ENCODE measurements around the gene SNAPIN. TPM values are rescaled to one million over a fixed set of nuclear protein-coding genes. Genes with fewer than 3 reads are reported as not detected.

SNAPIN gene
- total RNA-seq, 1 donor from 2014 or later: 32.8 TPM

DNA sequence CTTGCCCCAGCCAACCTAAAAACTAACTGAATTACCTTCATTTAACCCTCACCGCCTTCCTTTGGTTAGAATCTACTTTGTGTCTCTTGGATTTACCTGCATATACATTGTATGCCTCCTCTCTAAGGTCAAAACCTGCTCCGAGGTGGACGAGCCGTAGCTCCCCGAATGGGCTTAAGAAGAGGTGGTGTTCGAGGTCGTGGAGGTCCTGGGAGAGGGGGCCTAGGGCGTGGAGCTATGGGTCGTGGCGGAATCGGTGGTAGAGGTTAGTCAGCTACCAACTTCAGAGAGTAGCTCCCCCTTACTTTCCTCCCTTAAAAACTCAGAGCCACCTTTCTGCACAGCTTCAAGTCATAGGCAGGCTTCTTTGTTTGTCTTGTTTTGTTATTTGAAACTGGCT is 15.4 kb upstream of the SNAPIN start:
- intact Hi-C loops (cut with micrococcal nuclease): no loop called here
- peaks cover 18% of the 10 kb centered on the region for H3K4me1 Mint-ChIP-seq (ENCODE audit: low read depth)
- DNase-seq (ENCODE audit: low spot score): no peak
- H3K9me3 Mint-ChIP-seq: no peaks in the 10 kb centered on the region
- H3K27me3 Mint-ChIP-seq (ENCODE audit: low read depth): no peaks in the 10 kb centered on the region
- peak overlapping the region; percentile 31 for H3K27ac Mint-ChIP-seq
- H3K4me3 Mint-ChIP-seq (ENCODE audit: low read depth): no peak overlapping the region
- H3K36me3 Mint-ChIP-seq (ENCODE audit: low read depth): peaks cover 81% of the 10 kb centered on the region

DNA sequence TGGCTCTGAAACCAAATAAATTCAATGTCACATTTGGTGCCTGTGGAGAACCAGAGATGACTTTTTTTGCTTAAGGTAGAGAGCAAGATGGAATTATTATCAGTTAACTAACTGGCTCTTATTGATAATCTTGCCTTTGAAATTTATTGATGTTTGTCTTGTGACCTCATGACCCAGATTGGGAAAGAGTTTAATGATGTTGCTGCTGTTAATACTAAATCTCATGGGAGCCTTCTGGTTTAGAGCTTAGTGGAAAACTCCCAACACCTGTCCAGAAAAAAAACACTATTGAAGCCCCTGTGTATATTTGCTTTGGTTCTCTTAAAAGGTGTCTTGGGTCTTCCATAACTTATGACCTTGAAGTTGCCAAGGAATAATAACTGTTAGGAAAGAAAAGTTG is 14.7 kb upstream of the SNAPIN start:
- intact Hi-C loops (cut with micrococcal nuclease): no loop called here
- H3K27ac Mint-ChIP-seq: no peak overlapping the region
- H3K27me3 Mint-ChIP-seq (ENCODE audit: low read depth): no peaks in the 10 kb centered on the region

DNA sequence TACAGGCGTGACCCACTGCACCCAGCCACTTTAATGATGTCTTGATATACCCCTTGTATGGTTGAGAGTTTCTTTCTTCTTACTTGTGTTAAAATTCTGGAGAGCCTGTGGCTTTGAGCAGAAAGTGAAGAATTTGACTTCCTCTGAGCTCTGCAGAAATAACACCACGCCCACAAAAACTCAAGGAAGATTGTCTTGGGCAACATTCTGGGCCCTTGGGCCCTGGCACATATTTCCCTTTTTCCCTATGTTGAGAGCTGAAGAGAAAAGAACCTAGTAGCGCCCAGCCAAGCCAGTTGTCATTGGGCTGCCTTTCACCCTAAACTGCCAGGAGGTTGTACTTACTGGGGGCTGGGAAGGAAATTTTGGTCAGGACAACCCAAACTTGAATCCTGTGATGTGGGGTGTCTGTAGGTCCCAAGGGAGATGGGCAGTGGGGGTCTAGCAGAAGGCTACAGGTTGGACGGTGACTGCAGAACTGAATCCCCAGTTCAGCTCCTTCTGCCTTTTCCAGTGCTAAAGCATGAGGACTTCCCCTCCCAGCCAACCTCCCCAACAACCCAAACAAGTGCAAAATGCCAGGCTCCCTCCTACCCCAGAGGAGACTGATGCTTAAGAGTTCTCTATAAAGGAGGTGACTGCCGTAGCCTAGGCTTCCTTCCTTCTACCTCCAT is 11.7 kb upstream of the SNAPIN start:
- H3K36me3 Mint-ChIP-seq (ENCODE audit: low read depth): peaks cover 52% of the 10 kb centered on the region
- no peaks in the 10 kb centered on the region for H3K27me3 Mint-ChIP-seq (ENCODE audit: low read depth)
- H3K27ac Mint-ChIP-seq: no peak overlapping the region
- peaks cover 17% of the 10 kb centered on the region for H3K4me1 Mint-ChIP-seq (ENCODE audit: low read depth)
- intact Hi-C loops (cut with micrococcal nuclease): no loop called here
- H3K9me3 Mint-ChIP-seq: no peaks in the 10 kb centered on the region
- DNase-seq (ENCODE audit: low spot score): no peak
- no peak overlapping the region for H3K4me3 Mint-ChIP-seq (ENCODE audit: low read depth)

More for the DNA sequence above, 14.7 kb upstream of the SNAPIN start:
- no peak for DNase-seq (ENCODE audit: low spot score)
- H3K36me3 Mint-ChIP-seq (ENCODE audit: low read depth): peaks cover 74% of the 10 kb centered on the region
- H3K4me1 Mint-ChIP-seq (ENCODE audit: low read depth): peaks cover 18% of the 10 kb centered on the region
- no peak overlapping the region for H3K4me3 Mint-ChIP-seq (ENCODE audit: low read depth)
- H3K9me3 Mint-ChIP-seq: no peaks in the 10 kb centered on the region

DNA sequence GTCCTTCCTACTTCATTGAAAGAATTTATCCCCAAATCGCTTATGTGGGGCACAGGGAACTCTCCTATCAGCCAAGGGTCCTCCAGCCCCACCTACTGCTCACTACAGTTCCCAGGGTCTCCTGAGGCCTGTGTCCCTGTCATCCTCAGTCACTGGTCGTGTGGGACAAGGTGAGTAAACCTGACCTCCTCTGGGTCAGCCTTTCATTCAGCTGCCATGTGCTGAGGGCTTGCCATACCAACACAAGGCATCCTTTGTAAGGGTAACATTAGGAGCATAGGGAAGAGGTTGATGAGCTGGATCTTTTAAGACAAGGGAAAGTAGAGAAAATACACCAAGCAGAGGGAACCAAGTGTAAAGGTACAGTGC is 11.2 kb upstream of the SNAPIN start:
- Mint-ChIP-seq H3K4me1 (ENCODE audit: low read depth) (peaks cover 16% of the 10 kb centered on the region), H3K27ac (no peak overlapping the region), H3K4me3 (ENCODE audit: low read depth) (no peak overlapping the region), H3K9me3 (no peaks in the 10 kb centered on the region), H3K27me3 (ENCODE audit: low read depth) (no peaks in the 10 kb centered on the region), H3K36me3 (ENCODE audit: low read depth) (peaks cover 48% of the 10 kb centered on the region)
- intact Hi-C loops (cut with micrococcal nuclease): no loop called here
- DNase-seq (ENCODE audit: low spot score): no peak

DNA sequence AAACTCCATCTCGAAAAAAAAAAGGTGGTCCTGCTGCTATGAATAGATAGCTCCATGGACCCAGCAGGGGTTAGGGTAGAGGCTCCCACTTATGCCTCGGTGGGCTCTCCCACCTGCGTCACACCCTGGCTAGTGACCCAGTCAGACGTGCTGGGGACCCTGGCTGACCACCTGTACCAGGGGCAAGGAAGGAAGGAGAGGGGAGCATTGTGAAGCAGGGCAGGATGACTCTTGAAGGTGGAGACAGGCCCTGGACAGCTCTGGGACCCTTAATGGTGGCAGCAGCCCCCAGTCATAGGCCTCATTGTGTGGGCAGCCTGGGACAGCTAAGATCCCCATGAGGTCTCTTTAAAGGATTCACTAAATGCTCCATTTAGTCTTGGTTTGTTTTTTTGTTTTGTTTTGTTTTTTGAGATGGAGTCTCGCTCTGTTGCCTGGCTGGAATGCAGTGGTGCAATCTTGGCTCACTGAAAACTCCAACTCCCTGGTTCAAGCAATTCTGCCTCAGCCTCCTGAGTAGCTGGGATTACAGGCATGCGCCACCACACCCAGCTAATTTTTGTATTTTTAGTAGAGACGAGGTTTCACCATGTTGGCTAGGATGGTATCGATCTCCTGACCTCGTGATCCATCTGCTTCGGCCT is 10.4 kb upstream of the SNAPIN start:
- Mint-ChIP-seq H3K4me3 (ENCODE audit: low read depth) (no peak overlapping the region), H3K27ac (no peak overlapping the region), H3K36me3 (ENCODE audit: low read depth) (peaks cover 44% of the 10 kb centered on the region), H3K27me3 (ENCODE audit: low read depth) (no peaks in the 10 kb centered on the region), H3K9me3 (no peaks in the 10 kb centered on the region), H3K4me1 (ENCODE audit: low read depth) (peaks cover 13% of the 10 kb centered on the region)
- DNase-seq (ENCODE audit: low spot score): no peak
- intact Hi-C loops (cut with micrococcal nuclease): no loop called here

DNA sequence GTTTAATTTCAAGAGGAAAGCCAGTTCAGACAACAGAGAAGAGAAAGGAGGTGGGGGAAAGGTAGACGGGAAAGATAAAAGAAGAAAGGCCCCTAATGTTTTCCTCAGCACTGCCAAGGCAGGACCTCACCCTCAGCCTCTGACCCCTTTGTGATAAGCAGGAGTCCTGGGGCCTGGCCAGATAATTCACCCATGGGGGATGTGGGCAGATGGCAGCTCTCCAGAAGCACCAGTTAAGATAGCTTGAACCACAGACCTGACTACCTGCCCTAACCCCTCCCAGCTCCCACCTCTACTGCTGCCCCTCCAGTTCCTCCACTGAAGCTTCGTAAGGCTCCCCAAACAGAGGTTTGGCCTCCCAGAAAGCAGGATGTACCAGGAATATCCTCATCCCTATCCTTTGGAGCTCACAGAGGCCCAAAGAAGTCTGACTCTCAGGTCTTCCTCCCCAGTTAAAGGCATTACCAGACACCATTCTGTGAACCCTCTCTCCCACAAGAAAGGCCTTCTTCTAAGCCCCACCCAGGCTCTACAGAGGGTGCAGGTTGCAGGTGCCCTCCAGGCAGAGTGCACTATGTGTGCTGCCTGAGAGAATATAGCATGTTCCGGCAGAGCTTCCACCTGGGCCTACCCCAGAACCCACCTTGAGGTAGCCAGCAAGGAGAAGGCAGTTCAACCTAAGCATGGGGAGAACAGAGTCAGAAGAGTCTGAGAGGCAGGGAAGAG is 9.2 kb upstream of the SNAPIN start:
- H3K9me3 Mint-ChIP-seq: no peaks in the 10 kb centered on the region
- peaks cover 8% of the 10 kb centered on the region for H3K4me1 Mint-ChIP-seq (ENCODE audit: low read depth)
- DNase-seq (ENCODE audit: low spot score): no peak
- H3K36me3 Mint-ChIP-seq (ENCODE audit: low read depth): peaks cover 32% of the 10 kb centered on the region
- H3K27ac Mint-ChIP-seq: no peak overlapping the region
- H3K27me3 Mint-ChIP-seq (ENCODE audit: low read depth): no peaks in the 10 kb centered on the region
- intact Hi-C loops (cut with micrococcal nuclease): no loop called here
- no peak overlapping the region for H3K4me3 Mint-ChIP-seq (ENCODE audit: low read depth)

DNA sequence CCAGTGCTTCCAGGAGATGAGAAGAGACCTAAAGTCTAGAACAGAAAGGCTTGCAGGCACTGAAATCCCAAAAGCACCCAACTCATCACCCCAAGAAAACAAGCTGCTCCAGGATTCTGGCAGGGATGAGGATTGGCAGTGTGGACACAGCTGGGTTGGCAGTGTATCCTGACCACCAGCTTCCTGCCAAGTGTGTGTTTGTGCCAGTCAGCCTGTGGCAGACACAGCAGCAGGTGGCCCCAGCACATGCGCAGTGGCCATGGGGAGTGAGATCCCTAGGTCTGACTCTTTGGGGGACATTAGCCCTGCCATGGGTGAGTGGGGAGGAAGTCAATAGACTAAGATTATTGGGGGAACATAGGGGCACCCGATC is 8.7 kb upstream of the SNAPIN start:
- no peaks in the 10 kb centered on the region for H3K27me3 Mint-ChIP-seq (ENCODE audit: low read depth)
- no peak overlapping the region for H3K4me3 Mint-ChIP-seq (ENCODE audit: low read depth)

DNA sequence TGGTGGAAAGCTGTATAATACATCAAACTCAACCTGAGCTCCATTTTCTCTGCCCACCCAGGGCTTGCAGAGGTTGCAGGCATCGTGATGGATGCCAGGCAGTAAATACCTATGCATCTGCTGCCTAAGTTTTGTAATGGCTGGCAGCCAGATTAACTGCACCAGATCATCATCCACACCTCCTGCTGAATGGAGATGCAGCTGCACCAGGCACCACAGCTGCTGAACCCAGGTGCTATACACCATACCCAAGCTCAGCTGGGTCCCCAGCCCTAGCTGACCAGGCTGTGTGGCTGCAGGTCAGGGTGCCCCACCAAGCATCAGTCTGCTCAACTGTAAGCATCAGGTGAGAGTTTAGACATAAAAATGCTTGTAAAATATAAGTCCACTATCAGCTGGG is 6.7 kb upstream of the SNAPIN start:
- H3K9me3 Mint-ChIP-seq: no peaks in the 10 kb centered on the region
- peaks cover 3% of the 10 kb centered on the region for H3K4me1 Mint-ChIP-seq (ENCODE audit: low read depth)
- no peak for DNase-seq (ENCODE audit: low spot score)
- intact Hi-C loops (cut with micrococcal nuclease): no loop called here
- H3K27ac Mint-ChIP-seq: no peak overlapping the region
- peaks cover 8% of the 10 kb centered on the region for H3K36me3 Mint-ChIP-seq (ENCODE audit: low read depth)
- H3K4me3 Mint-ChIP-seq (ENCODE audit: low read depth): no peak overlapping the region
- no peaks in the 10 kb centered on the region for H3K27me3 Mint-ChIP-seq (ENCODE audit: low read depth)

More for the DNA sequence above, 8.7 kb upstream of the SNAPIN start:
- Mint-ChIP-seq H3K36me3 (ENCODE audit: low read depth) (peaks cover 27% of the 10 kb centered on the region), H3K4me1 (ENCODE audit: low read depth) (peaks cover 8% of the 10 kb centered on the region), H3K27ac (no peak overlapping the region), H3K9me3 (no peaks in the 10 kb centered on the region)
- intact Hi-C loops (cut with micrococcal nuclease): no loop called here
- no peak for DNase-seq (ENCODE audit: low spot score)

DNA sequence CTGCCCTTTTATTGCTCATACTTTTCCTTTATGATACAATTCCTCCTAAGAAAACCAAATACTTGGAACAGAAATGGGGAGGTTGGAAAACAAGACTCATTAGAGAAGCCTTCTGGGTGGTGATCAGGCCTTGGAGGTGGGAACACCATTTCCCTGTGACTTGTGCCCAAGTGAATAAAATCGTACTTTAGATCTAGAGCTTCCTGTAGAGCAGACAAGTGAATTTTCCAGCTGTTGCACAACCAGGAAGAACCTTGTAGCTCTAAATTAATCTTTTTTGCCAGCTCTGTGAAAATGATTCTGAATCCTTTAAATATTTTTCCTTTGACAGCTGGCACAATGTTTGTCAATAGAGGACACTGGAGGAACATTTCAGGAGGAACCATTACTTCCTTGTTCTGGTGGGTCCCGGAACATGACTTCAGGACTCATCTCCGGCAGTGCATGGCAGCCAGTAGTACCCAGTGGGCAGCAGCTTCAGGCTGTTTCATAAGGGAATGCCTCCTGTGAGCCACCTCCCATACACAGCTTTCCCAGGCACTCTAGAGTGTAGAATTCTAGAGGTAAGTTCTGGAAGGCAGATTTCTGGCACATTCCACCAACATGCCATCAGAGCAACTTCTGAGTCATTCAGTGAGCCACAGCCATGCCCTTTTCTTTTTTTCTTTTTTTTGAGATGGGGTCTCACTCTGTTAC is 5.5 kb upstream of the SNAPIN start:
- Mint-ChIP-seq H3K27ac (no peak overlapping the region), H3K4me1 (ENCODE audit: low read depth) (peaks cover 5% of the 10 kb centered on the region), H3K27me3 (ENCODE audit: low read depth) (no peaks in the 10 kb centered on the region), H3K36me3 (ENCODE audit: low read depth) (peaks cover under 1% of the 10 kb centered on the region), H3K9me3 (no peaks in the 10 kb centered on the region), H3K4me3 (ENCODE audit: low read depth) (no peak overlapping the region)
- intact Hi-C loops (cut with micrococcal nuclease): no loop called here
- DNase-seq (ENCODE audit: low spot score): no peak

DNA sequence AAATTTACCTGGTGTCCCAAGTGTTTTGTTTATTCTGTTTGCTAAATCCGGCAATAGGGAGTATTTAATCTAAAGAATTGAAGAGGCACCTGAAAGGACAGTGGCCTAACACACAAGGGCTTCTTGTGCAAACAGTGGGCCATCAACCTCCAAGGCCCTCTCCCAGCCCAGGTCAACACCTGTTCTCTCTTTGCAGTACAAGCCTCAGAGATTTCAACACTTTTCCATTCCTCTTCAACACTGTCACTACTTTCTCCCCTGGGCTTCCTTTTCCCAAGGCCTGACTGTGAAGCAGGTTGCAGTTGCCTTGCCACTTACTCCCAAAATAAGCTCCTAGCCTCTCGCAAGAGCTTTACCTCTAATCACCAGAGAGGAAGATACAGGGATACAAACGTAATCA is 3.2 kb upstream of the SNAPIN start:
- Mint-ChIP-seq H3K36me3 (ENCODE audit: low read depth) (no peaks in the 10 kb centered on the region), H3K27ac (no peak overlapping the region), H3K4me3 (ENCODE audit: low read depth) (no peak overlapping the region), H3K4me1 (ENCODE audit: low read depth) (peaks cover 12% of the 10 kb centered on the region), H3K9me3 (no peaks in the 10 kb centered on the region), H3K27me3 (ENCODE audit: low read depth) (no peaks in the 10 kb centered on the region)
- DNase-seq (ENCODE audit: low spot score): no peak
- intact Hi-C loops (cut with micrococcal nuclease): no loop called here

DNA sequence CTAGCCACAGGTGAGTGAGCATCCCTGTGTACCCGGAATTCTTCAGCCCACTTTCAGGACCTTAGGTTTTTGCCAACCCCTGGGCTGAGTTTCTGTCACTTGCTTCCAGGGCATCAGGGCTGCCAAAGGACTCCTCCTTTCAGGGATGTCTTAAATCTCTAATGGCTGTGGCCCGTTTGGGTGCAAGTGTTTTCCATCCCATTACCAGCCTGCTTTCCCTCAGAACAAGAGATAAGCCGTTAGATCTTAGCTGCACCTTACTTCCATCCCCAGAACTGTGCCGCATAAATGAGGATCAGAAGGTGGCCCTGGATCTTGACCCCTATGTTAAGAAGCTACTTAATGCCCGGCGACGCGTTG is 652 bp downstream of the SNAPIN start:
- H3K36me3 Mint-ChIP-seq (ENCODE audit: low read depth): peaks cover 32% of the 10 kb centered on the region
- H3K9me3 Mint-ChIP-seq: no peaks in the 10 kb centered on the region
- peak overlapping the region; percentile 70 for H3K27ac Mint-ChIP-seq
- H3K4me3 Mint-ChIP-seq (ENCODE audit: low read depth): peak overlapping the region; percentile 96
- intact Hi-C loops (cut with micrococcal nuclease): no loop called here
- H3K4me1 Mint-ChIP-seq (ENCODE audit: low read depth): peaks cover 12% of the 10 kb centered on the region
- DNase-seq (ENCODE audit: low spot score): no peak
- no peaks in the 10 kb centered on the region for H3K27me3 Mint-ChIP-seq (ENCODE audit: low read depth)

DNA sequence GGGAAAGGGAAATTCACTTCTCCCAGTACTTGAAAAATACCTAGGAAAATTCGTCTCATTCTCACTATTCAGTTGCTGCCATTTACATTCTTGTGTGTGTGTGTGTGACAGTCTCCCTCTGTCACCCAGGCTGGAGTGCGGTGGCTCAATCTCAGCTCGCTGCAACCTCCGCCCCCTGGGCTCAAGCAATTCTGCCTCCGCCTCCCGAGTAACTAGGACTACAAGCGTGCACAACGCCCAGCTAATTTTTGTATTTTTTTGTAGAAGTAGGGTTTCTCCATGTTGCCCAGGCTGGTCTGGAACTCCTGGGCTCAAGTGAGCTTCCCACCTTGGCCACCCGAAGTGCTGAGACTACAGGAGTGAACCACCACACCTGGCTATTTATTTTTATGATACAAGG is 1.2 kb downstream of the SNAPIN start:
- Mint-ChIP-seq H3K36me3 (ENCODE audit: low read depth) (peaks cover 37% of the 10 kb centered on the region), H3K4me3 (ENCODE audit: low read depth) (peak overlapping the region; percentile 96), H3K27ac (peak overlapping the region; percentile 42), H3K27me3 (ENCODE audit: low read depth) (no peaks in the 10 kb centered on the region), H3K9me3 (no peaks in the 10 kb centered on the region), H3K4me1 (ENCODE audit: low read depth) (peaks cover 12% of the 10 kb centered on the region)
- intact Hi-C loops (cut with micrococcal nuclease): no loop called here
- DNase-seq (ENCODE audit: low spot score): no peak
